HG02852 (cell line): Measurements from ENCODE around the gene MCU.

Source experiments
- ATAC-seq: cut with Tn5 transposase; IDR thresholded peaks from one replicate; pipeline ENCODE4 v1.9.1; 2021; ENCODE audit warnings: mild to moderate bottlenecking, moderate library complexity; ENCODE audit not compliant: unreplicated experiment

Gene MCU

GRCh38 chr10:72932259-72933015, 240.5 kb downstream of the MCU start:
- ATAC-seq: no peak

GRCh38 chr10:72935361-72935760, 243.4 kb downstream of the MCU start:
- no peak for ATAC-seq
